ENCODE data around the gene MAPK10.

DNA sequence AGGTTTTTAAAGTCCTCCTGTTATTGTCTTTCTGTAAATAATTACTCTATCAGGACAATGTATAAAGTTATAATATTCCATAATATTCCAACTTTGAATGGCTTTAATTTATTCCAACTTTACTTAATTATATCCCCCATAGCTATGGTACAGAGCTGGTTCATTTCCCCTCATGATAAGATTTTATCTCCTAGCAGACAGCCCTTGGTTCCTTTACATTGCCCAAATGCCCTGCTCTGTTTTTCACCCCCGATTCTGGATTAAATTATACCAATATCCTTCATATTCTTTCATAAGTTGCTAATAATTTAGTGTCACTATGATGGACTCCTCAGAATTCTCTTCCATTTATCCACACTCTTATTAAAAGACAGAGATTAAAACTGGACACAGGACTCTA, 340.5 kb downstream of the MAPK10 start:
- TF ChIP-seq, protein P1, sequence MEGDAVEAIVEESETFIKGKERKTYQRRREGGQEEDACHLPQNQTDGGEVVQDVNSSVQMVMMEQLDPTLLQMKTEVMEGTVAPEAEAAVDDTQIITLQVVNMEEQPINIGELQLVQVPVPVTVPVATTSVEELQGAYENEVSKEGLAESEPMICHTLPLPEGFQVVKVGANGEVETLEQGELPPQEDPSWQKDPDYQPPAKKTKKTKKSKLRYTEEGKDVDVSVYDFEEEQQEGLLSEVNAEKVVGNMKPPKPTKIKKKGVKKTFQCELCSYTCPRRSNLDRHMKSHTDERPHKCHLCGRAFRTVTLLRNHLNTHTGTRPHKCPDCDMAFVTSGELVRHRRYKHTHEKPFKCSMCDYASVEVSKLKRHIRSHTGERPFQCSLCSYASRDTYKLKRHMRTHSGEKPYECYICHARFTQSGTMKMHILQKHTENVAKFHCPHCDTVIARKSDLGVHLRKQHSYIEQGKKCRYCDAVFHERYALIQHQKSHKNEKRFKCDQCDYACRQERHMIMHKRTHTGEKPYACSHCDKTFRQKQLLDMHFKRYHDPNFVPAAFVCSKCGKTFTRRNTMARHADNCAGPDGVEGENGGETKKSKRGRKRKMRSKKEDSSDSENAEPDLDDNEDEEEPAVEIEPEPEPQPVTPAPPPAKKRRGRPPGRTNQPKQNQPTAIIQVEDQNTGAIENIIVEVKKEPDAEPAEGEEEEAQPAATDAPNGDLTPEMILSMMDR (IDR thresholded peaks at IDR 0.05), result no peak
- no peak for TF ChIP-seq POLR2A (IDR thresholded peaks at IDR 0.05)
